Testis (tissue), 3 donors: ENCODE results near the gene TMEM144. TPM values are rescaled to one million over a fixed set of nuclear protein-coding genes. Genes with fewer than 3 reads are reported as not detected.
A peak's percentile ranks its signal among the peaks of the same experiment; 100 is the strongest.

Experiments
- DNase-seq: peaks from one replicate; pipeline ENCODE4 v3.0.0-alpha.2; 2019
- H3K27ac ChIP-seq, 2 donors: fragments of 200-600 bp; sonication (generic); one replicate each; pipeline ENCODE4 v1.5.1; 2019
- H3K27me3 ChIP-seq: fragments of 200-600 bp; sonication (generic); one replicate; pipeline ENCODE4 v1.5.1; 2019
- H3K36me3 ChIP-seq: fragments of 200-600 bp; sonication (generic); one replicate; pipeline ENCODE4 v1.5.1; 2017; ENCODE audit warnings: low read depth; ENCODE audit errors: missing control alignments
- H3K4me1 ChIP-seq: fragments of 200-600 bp; sonication (generic); one replicate; pipeline ENCODE4 v1.5.1; 2019
- H3K4me3 ChIP-seq, 2 donors: fragments of 200-600 bp; sonication (generic); one replicate each; pipeline ENCODE4 v1.5.1; 2017 to 2019
- H3K9me3 ChIP-seq: fragments of 200-600 bp; sonication (generic); one replicate; pipeline ENCODE4 v1.5.1; 2017
- POLR2A ChIP-seq: fragments of 450-650 bp; IDR thresholded peaks from one replicate; pipeline ENCODE4 v1.6.1; 2017; ENCODE audit warnings: antibody characterized with exemption, mild to moderate bottlenecking, moderate library complexity
- WGBS, 2 donors: methylation state at CpG; one replicate each; pipeline ENCODE4 v1.1.5; 2018; 5-methylcytosine and 5-hydroxymethylcytosine counted together
- intact Hi-C: fragments of 100-400 bp; cut with DNase I; formaldehyde crosslinking; loops from one replicate; pipeline ENCODE4 v1.15.1; 2023; ENCODE audit warnings: low total_unique reads
- polyA plus RNA-seq: library from polyadenylated mRNA; stranded (reverse); fragments of 350-450 nt; fragmentation: Illumina TruSeq; extraction: RNeasy Lipid Tissue Mini Kit (QIAGEN cat#74804); gene quantifications from one replicate; pipeline ENCODE4 v1.2.3, GENCODE V29; 2014; ENCODE audit warnings: low read depth, low replicate concordance; ENCODE audit not compliant: insufficient read depth
- total RNA-seq, 2 donors: library from RNA; depleted of rRNA; stranded (reverse); fragments of >200 nt; gene quantifications; one replicate each; pipeline ENCODE4 v1.2.3, GENCODE V29; 2016
- TF ChIP-seq, protein P1 (sequence below), 3 experiments: fragments of 450-650 bp in 2 of 3; fragments of 200-600 bp in 1 of 3; sonication (generic) in 1 of 3; IDR thresholded peaks; one replicate each; pipeline ENCODE4 v1.5.1; 2016 to 2019; ENCODE audit warnings: antibody characterized with exemption in 3 of 3, mild to moderate bottlenecking in 2 of 3, moderate library complexity in 1 of 3

TMEM144 gene
- total and polyA plus RNA-seq, 3 donors from 2014 or later = 24.2 to 45.4 (median 44.6) TPM

DNA sequence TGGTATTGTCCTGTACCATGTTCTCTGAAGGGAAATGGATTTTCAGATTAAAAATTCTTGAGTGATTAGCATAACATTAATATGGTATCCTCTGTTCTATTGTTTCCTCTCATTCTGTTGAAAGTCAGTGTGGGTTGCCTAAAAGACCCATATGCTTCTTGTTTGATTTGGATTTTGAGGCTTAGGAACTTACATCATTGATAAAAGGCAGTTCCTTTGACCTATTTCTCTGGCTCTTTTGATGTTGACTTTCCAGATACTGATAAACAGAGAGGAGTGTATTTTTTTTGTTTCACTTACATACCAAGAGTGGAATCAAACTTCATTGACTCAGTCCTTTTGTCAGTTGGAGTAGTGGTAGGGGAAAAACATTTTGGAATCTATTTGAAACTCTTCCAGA is 32.8 kb downstream of the TMEM144 start:
- no peak for DNase-seq
- Histone ChIP-seq H3K36me3 (no peaks in the 10 kb centered on the region), H3K27me3 (no peaks in the 10 kb centered on the region), H3K27ac (no peak overlapping the region), H3K4me3 (no peak overlapping the region), H3K9me3 (no peaks in the 10 kb centered on the region), H3K4me1 (no peaks in the 10 kb centered on the region)
- intact Hi-C loops = no loop called here
- TF ChIP-seq, protein P1, sequence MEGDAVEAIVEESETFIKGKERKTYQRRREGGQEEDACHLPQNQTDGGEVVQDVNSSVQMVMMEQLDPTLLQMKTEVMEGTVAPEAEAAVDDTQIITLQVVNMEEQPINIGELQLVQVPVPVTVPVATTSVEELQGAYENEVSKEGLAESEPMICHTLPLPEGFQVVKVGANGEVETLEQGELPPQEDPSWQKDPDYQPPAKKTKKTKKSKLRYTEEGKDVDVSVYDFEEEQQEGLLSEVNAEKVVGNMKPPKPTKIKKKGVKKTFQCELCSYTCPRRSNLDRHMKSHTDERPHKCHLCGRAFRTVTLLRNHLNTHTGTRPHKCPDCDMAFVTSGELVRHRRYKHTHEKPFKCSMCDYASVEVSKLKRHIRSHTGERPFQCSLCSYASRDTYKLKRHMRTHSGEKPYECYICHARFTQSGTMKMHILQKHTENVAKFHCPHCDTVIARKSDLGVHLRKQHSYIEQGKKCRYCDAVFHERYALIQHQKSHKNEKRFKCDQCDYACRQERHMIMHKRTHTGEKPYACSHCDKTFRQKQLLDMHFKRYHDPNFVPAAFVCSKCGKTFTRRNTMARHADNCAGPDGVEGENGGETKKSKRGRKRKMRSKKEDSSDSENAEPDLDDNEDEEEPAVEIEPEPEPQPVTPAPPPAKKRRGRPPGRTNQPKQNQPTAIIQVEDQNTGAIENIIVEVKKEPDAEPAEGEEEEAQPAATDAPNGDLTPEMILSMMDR (IDR thresholded peaks at IDR 0.05) = no peak
- TF ChIP-seq POLR2A = no peak

GRCh38 chr4:158250321-158250720 is 40.0 kb downstream of the TMEM144 start:
- DNase-seq = no peak
- intact Hi-C loops = loop anchor here (10.0 kb wide), 1 partner anchor 374 kb away; no protein-coding TSS in a partner anchor
- no peak overlapping the region for H3K27ac ChIP-seq
- TF ChIP-seq, protein P1 (IDR thresholded peaks at IDR 0.05) = no peak
- no peak for TF ChIP-seq POLR2A
- H3K4me1 ChIP-seq = no peaks in the 10 kb centered on the region
- H3K9me3 ChIP-seq = no peaks in the 10 kb centered on the region
- H3K4me3 ChIP-seq = no peak overlapping the region
- WGBS, 2 donors = 55 to 58% methylated on average over 2 of the region's 2 CpGs
- H3K36me3 ChIP-seq = no peaks in the 10 kb centered on the region
- H3K27me3 ChIP-seq = no peaks in the 10 kb centered on the region

GRCh38 chr4:158253350-158253980 is 43.2 kb downstream of the TMEM144 start:
- Histone ChIP-seq H3K27ac (no peak overlapping the region), H3K4me3 (no peak overlapping the region), H3K9me3 (no peaks in the 10 kb centered on the region), H3K27me3 (no peaks in the 10 kb centered on the region), H3K4me1 (no peaks in the 10 kb centered on the region), H3K36me3 (no peaks in the 10 kb centered on the region)
- WGBS, 2 donors = 36 to 47% methylated on average over 6 of the region's 6 CpGs
- intact Hi-C loops = loop anchor here (10.0 kb wide), 1 partner anchor 371 kb away; no protein-coding TSS in a partner anchor
- no peak for TF ChIP-seq POLR2A
- TF ChIP-seq, protein P1 (IDR thresholded peaks at IDR 0.05) = peak; percentile 42 to 50 (median 49)
- DNase-seq = peak; percentile 73

DNA sequence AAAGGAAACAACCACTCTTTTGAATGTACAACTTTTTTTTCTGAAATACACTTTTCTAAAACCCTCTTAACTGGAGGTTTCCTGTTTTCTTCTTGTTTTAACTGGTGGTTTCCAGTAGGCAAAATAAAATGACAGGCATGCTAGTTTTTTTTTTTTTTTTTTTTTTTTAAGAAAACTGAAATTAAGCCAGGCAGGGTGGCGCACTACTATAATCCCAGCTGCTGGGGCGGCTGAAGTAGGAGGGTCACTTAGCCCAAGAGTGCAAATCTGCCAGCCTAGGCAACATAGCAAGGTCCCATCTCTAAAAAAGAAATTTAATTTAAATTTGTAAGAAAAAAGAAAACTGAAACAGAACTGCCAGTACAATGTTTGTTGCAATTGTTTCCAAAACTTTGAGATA is 44.0 kb downstream of the TMEM144 start:
- 83% methylated on average over 2 of the region's 2 CpGs for WGBS, 2 donors
- Histone ChIP-seq H3K4me3 (no peak overlapping the region), H3K27me3 (no peaks in the 10 kb centered on the region), H3K4me1 (no peaks in the 10 kb centered on the region), H3K9me3 (no peaks in the 10 kb centered on the region), H3K27ac (no peak overlapping the region), H3K36me3 (no peaks in the 10 kb centered on the region)
- intact Hi-C loops = loop anchor here (10.0 kb wide), 1 partner anchor 371 kb away; no protein-coding TSS in a partner anchor
- TF ChIP-seq, protein P1 (IDR thresholded peaks at IDR 0.05) = no peak
- no peak for TF ChIP-seq POLR2A
- no peak for DNase-seq
